Neural crest cell (in vitro differentiated cells): Measurements from ENCODE around the gene STEAP3. TPM values are rescaled to one million over a fixed set of nuclear protein-coding genes. Genes with fewer than 3 reads are reported as not detected.
"Not testable (repeated sequence)": the region's sequence is repeated elsewhere in the genome, so short reads cannot be mapped to it uniquely, and the experiment has no call there.

Source experiments
- DNase-seq: peaks from one replicate; pipeline ENCODE4 v3.0.0; 2021; ENCODE audit warnings: low read depth, mixed read lengths, low spot score
- H3K27ac Mint-ChIP-seq: one replicate; pipeline ENCODE4 v1.8.0; 2021; ENCODE audit warnings: mild to moderate bottlenecking, mixed read lengths; ENCODE audit not compliant: unreplicated experiment
- H3K27me3 Mint-ChIP-seq: 2 replicates; pipeline ENCODE4 v1.8.0; 2021; ENCODE audit warnings: low read depth, mild to moderate bottlenecking, mixed read lengths
- H3K36me3 Mint-ChIP-seq: 2 replicates; pipeline ENCODE4 v1.8.0; 2021; ENCODE audit warnings: low read depth, mild to moderate bottlenecking, mixed read lengths
- H3K4me1 Mint-ChIP-seq: 2 replicates; pipeline ENCODE4 v1.8.0; 2021; ENCODE audit warnings: mixed read lengths
- H3K4me3 Mint-ChIP-seq: one replicate; pipeline ENCODE4 v1.8.0; 2021; ENCODE audit warnings: mild to moderate bottlenecking, mixed read lengths
- H3K9me3 Mint-ChIP-seq: 2 replicates; pipeline ENCODE4 v1.8.0; 2021; ENCODE audit warnings: mixed read lengths
- total RNA-seq: library from RNA; stranded (reverse); gene quantifications from 2 replicates; pipeline ENCODE4 v1.2.1, GENCODE V29; 2021
- TF ChIP-seq, protein P1 (sequence below): fragments of 200-600 bp; sonication (generic); conservative IDR thresholded peaks from 2 replicates; pipeline ENCODE4 v1.5.0; 2021; ENCODE audit warnings: antibody characterized with exemption, mild to moderate bottlenecking

STEAP3 gene
- total RNA-seq, 1 donor from 2014 or later = 0.77 TPM

GRCh38 chr2:119276864-119277263 is 53.2 kb downstream of the STEAP3 start:
- no peak for DNase-seq
- no peaks in the 10 kb centered on the region for H3K4me1 Mint-ChIP-seq
- H3K27me3 Mint-ChIP-seq = no peaks in the 10 kb centered on the region
- no peaks in the 10 kb centered on the region for H3K36me3 Mint-ChIP-seq
- no peaks in the 10 kb centered on the region for H3K9me3 Mint-ChIP-seq
- H3K4me3 Mint-ChIP-seq = no peak overlapping the region
- no peak overlapping the region for H3K27ac Mint-ChIP-seq
- TF ChIP-seq, protein P1, sequence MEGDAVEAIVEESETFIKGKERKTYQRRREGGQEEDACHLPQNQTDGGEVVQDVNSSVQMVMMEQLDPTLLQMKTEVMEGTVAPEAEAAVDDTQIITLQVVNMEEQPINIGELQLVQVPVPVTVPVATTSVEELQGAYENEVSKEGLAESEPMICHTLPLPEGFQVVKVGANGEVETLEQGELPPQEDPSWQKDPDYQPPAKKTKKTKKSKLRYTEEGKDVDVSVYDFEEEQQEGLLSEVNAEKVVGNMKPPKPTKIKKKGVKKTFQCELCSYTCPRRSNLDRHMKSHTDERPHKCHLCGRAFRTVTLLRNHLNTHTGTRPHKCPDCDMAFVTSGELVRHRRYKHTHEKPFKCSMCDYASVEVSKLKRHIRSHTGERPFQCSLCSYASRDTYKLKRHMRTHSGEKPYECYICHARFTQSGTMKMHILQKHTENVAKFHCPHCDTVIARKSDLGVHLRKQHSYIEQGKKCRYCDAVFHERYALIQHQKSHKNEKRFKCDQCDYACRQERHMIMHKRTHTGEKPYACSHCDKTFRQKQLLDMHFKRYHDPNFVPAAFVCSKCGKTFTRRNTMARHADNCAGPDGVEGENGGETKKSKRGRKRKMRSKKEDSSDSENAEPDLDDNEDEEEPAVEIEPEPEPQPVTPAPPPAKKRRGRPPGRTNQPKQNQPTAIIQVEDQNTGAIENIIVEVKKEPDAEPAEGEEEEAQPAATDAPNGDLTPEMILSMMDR = no peak

DNA sequence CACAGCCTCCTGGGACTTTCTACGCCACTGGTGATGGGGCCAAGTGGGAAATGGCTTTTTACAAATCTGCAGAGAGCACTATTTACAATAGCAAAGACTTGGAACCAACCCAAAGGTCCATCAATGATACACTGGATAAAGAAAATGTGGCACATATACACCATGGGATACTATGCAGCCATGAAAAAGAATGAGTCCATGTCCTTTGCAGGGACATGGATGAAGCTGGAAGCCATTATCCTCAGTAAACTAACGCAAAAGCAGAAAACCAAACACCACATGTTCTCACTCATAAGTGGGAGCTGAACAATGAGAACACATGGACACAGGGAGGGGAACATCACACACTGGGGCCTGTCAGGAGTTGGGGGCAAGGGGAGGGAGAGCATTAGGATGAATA is 54.8 kb downstream of the STEAP3 start:
- H3K36me3 Mint-ChIP-seq, H3K4me3 Mint-ChIP-seq, H3K9me3 Mint-ChIP-seq: not testable (repeated sequence)

GRCh38 chr2:119278946-119279345 is 55.3 kb downstream of the STEAP3 start:
- Mint-ChIP-seq H3K27me3 (no peaks in the 10 kb centered on the region), H3K9me3 (no peaks in the 10 kb centered on the region), H3K4me1 (no peaks in the 10 kb centered on the region), H3K36me3 (no peaks in the 10 kb centered on the region), H3K27ac (no peak overlapping the region), H3K4me3 (no peak overlapping the region)
- TF ChIP-seq, protein P1 = no peak
- no peak for DNase-seq

More for the DNA sequence above, 54.8 kb downstream of the STEAP3 start:
- H3K27me3 Mint-ChIP-seq, H3K4me1 Mint-ChIP-seq, H3K27ac Mint-ChIP-seq, DNase-seq: not testable (repeated sequence)

- Mint-ChIP-seq H3K27ac (no peak overlapping the region), H3K9me3 (no peaks in the 10 kb centered on the region), H3K36me3 (no peaks in the 10 kb centered on the region), H3K4me1 (no peaks in the 10 kb centered on the region), H3K4me3 (no peak overlapping the region), H3K27me3 (no peaks in the 10 kb centered on the region)
- no peak for DNase-seq
- TF ChIP-seq, protein P1 = no peak
Measured at GRCh38 chr2:119279666-119280065, 56.0 kb downstream of the STEAP3 start.

DNA sequence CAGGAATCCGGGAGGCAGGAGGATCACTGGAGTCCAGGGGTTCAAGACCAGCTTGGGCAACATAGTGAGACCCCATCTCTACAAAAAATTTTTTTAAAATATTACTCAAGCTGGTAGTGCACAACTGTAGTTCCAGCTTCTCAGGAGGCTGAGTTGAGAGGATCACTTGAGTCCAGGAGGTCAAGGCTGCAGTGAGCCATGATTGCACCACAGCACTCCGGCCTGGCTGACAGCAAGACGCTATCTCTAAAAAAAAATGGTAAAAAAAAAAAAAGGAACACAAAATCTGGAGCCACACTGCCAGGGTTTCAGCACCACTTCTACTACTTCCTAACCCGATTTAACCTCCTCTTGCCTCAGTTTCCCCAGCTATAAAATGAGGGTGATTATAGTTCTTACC is 57.0 kb downstream of the STEAP3 start:
- DNase-seq = no peak
- TF ChIP-seq, protein P1 = no peak
- Mint-ChIP-seq H3K36me3 (no peaks in the 10 kb centered on the region), H3K4me3 (no peak overlapping the region), H3K9me3 (no peaks in the 10 kb centered on the region), H3K4me1 (no peaks in the 10 kb centered on the region), H3K27ac (no peak overlapping the region), H3K27me3 (no peaks in the 10 kb centered on the region)

DNA sequence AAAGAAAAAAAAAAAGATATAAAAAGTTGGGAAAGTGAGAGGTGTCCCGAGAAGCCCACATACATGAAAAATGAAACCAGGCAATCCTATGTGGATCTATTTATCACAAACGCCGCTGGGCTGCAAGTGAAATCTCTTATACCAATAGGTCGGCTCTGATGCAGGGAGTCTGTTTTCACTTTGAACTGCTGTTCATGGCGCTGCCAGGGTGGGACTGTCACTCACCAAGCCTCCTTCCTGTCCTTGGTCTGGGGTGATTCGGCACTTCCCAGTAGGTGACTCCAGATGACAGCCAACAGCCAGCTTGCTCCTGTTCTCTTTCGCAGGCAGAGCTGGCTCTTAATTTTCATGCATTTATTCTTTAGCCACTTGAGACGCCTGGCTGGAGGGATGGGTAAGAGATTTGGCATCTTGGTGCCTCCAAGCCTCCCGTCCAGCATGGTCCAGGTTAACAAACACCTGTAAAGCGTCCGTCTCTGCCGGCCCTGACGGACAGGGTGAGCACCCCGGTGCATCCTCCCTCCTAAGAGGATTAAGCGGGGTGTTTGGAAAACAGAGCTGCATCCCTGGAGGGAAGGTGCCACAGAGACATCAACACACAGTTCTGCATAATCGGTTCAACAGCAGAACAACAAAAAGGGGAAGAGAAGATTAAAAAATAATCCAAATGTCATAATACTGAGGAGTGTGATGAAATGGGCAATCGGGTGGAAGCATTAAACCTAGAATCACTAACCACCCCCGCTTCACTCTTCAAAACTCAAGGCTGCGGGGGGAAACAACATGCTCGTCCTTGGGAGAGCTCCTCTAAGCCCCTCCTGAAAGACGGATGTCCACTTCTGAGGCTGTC is 58.7 kb downstream of the STEAP3 start:
- Mint-ChIP-seq H3K4me3 (no peak overlapping the region), H3K9me3 (no peaks in the 10 kb centered on the region)
- DNase-seq = no peak

More for the DNA sequence above, 58.7 kb downstream of the STEAP3 start:
- H3K36me3 Mint-ChIP-seq = no peaks in the 10 kb centered on the region
- H3K27me3 Mint-ChIP-seq = no peaks in the 10 kb centered on the region
- TF ChIP-seq, protein P1 = no peak
- no peak overlapping the region for H3K27ac Mint-ChIP-seq
- no peaks in the 10 kb centered on the region for H3K4me1 Mint-ChIP-seq
